PC-9 (cell line): ENCODE results near the gene FKBP5.

ENCODE experiments used
- CTCF ChIP-seq: fragments of 200-600 bp; sonication (generic); conservative IDR thresholded peaks from 2 replicates; pipeline ENCODE4 v1.6.1; 2017; ENCODE audit warnings: mixed run types, antibody characterized with exemption, mild to moderate bottlenecking, moderate library complexity
- EZH2 ChIP-seq: fragments of 200-600 bp; sonication (generic); IDR thresholded peaks from 2 replicates; pipeline ENCODE4 v1.8.0; 2017; ENCODE audit warnings: antibody characterized with exemption, low read depth

GRCh38 chr6:35602133-35602946 lies 86.4 kb downstream of the FKBP5 start:
- TF ChIP-seq CTCF: no peak
- TF ChIP-seq EZH2: no peak
